Panc1 (cell line): ENCODE results near the gene RTL1.

ENCODE experiments used
- CTCF ChIP-seq: fragments of 450-650 bp; IDR thresholded peaks from 2 replicates; pipeline ENCODE4 v1.5.1; 2017; ENCODE audit warnings: mild to moderate bottlenecking
- POLR2AphosphoS5 ChIP-seq: IDR thresholded peaks from 2 replicates; pipeline ENCODE4 v1.6.1; 2012; ENCODE audit warnings: mild to moderate bottlenecking, low read depth, low read length, moderate library complexity
- SIN3A ChIP-seq: IDR thresholded peaks from 2 replicates; pipeline ENCODE4 v1.6.1; 2012; ENCODE audit warnings: low read depth, mild to moderate bottlenecking, low read length, moderate library complexity, borderline replicate concordance; ENCODE audit not compliant: insufficient read depth

DNA sequence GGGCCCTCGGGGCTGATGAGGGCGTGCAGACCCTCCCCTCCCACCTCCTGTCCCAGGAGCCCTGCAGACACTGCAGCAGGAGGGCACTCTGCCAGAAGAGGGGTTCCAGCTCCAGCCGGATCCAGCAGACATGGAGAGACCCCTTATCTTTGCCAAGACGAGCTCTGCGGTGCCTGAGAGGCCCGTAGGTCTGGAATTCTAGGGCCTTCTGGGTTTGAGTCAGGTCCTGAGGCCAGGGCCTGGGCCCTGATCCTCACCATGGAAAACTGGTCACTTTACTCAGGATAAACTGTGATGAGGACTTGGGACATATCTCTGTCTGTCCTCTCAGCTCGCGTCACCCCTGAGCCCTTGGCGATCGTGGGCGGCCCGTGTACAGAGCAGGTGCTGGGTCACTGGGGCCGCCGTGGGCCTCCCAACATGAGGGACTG is 63.8 kb downstream of the RTL1 start:
- no peak for TF ChIP-seq SIN3A
- TF ChIP-seq POLR2AphosphoS5 = no peak
- TF ChIP-seq CTCF = no peak
